ENCODE measurements around the gene ERLEC1.

ERLEC1 gene

DNA sequence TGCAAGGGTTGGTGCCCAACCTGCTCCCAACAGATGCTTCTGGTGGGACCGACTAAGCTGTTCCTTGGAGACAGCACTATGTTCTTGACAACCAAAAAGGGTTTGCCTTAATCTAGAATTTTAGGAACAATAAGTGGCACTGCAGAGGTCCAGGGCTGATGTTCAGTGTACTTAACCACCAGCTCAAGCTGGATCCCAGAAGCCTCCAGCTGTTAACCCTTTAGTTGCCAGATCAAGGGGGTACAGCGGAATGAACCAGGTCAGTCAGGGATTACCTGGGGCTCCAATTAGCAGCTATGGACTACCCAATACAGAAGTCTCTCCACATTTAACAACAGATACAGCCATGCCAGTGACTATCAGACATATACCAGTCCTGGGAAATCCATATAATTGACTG, 69.4 kb downstream of the ERLEC1 start:
- Histone ChIP-seq H2BK15ac (ENCODE audit: low read length) (no peak overlapping the region), H2BK5ac (ENCODE audit: low read length) (no peak overlapping the region), H2BK12ac (ENCODE audit: low read length) (no peak overlapping the region), H3K79me1 (ENCODE audit: low read depth, low read length) (no peaks in the 10 kb centered on the region), H3K4ac (ENCODE audit: low read length) (no peak overlapping the region), H3K9me3 (replicated peaks in 1 of 2; ENCODE audit: control insufficient read depth in 2 of 2, insufficient read depth in 1 of 2, low read depth in 1 of 2, low read length in 2 of 2) (no peaks in the 10 kb centered on the region), H3K36me3 (replicated peaks in 1 of 2; ENCODE audit: control insufficient read depth in 2 of 2, insufficient read depth in 2 of 2, low read length in 2 of 2) (peaks cover 13 to 54% of the 10 kb centered on the region in 2 donors), H2AFZ (ENCODE audit: low read length) (no peak overlapping the region), H3K9ac (ENCODE audit: low read depth, low read length, poor library complexity) (no peak overlapping the region), H3K4me2 (ENCODE audit: insufficient read depth, low read length, poor library complexity, severe bottlenecking) (no peak overlapping the region), H3K27ac (replicated peaks; ENCODE audit: low read length) (no peak overlapping the region), H3K27me3 (ENCODE audit: control insufficient read depth in 3 of 3, insufficient read depth in 3 of 3, low read depth in 1 of 3, low read length in 3 of 3) (no peaks in the 10 kb centered on the region), H3K4me3 (ENCODE audit: low read length in 2 of 2) (no peak overlapping the region), H2AK5ac (ENCODE audit: low read depth, low read length) (no peak overlapping the region), H3K14ac (ENCODE audit: low read length) (no peak overlapping the region), H4K8ac (ENCODE audit: low read depth, low read length) (no peak overlapping the region), H4K91ac (ENCODE audit: low read depth, low read length, poor library complexity) (no peak overlapping the region), H3K23ac (ENCODE audit: low read depth, low read length, poor library complexity) (no peak overlapping the region), H2BK120ac (ENCODE audit: low read depth, low read length) (no peak overlapping the region), H3K4me1 (ENCODE audit: control insufficient read depth in 2 of 2, insufficient read depth in 1 of 2, low read depth in 1 of 2, low read length in 2 of 2) (peaks cover 0 to 1% of the 10 kb centered on the region in 2 donors), H3K18ac (ENCODE audit: low read length) (no peak overlapping the region)
- WGBS, 2 donors (ENCODE audit: extremely low coverage in 2 of 2, insufficient read length in 2 of 2, insufficient replicate concordance in 1 of 2): no CpG with 5 or more reads among the region's 2 CpGs
- no peak for DNase-seq (ENCODE audit: low spot score)

- Histone ChIP-seq H2AFZ (ENCODE audit: low read length) (no peak within 1 kb of the TSS), H2BK120ac (ENCODE audit: low read depth, low read length) (no peak within 1 kb of the TSS), H3K4me2 (ENCODE audit: insufficient read depth, low read length, poor library complexity, severe bottlenecking) (peak within 1 kb of the TSS; percentile 33), H3K4ac (ENCODE audit: low read length) (no peak within 1 kb of the TSS), H3K4me1 (ENCODE audit: control insufficient read depth in 2 of 2, insufficient read depth in 1 of 2, low read depth in 1 of 2, low read length in 2 of 2) (peaks cover 0 to 1% of the 10 kb centered on the region in 2 donors), H3K27ac (replicated peaks; ENCODE audit: low read length) (no peak within 1 kb of the TSS), H2BK12ac (ENCODE audit: low read length) (no peak within 1 kb of the TSS), H2BK15ac (ENCODE audit: low read length) (no peak within 1 kb of the TSS), H3K27me3 (ENCODE audit: control insufficient read depth in 3 of 3, insufficient read depth in 3 of 3, low read depth in 1 of 3, low read length in 3 of 3) (no peaks in the 10 kb centered on the region), H2AK5ac (ENCODE audit: low read depth, low read length) (no peak within 1 kb of the TSS), H3K18ac (ENCODE audit: low read length) (peak within 1 kb of the TSS; percentile 38), H3K23ac (ENCODE audit: low read depth, low read length, poor library complexity) (no peak within 1 kb of the TSS), H3K14ac (ENCODE audit: low read length) (peak within 1 kb of the TSS; percentile 89), H3K9ac (ENCODE audit: low read depth, low read length, poor library complexity) (peak within 1 kb of the TSS; percentile 77), H3K4me3 (ENCODE audit: low read length in 2 of 2) (peak within 1 kb of the TSS in 1 of 2 donors; percentile 74), H3K9me3 (replicated peaks in 1 of 2; ENCODE audit: control insufficient read depth in 2 of 2, insufficient read depth in 1 of 2, low read depth in 1 of 2, low read length in 2 of 2) (no peaks in the 10 kb centered on the region), H4K8ac (ENCODE audit: low read depth, low read length) (no peak within 1 kb of the TSS), H3K79me1 (ENCODE audit: low read depth, low read length) (no peaks in the 10 kb centered on the region), H4K91ac (ENCODE audit: low read depth, low read length, poor library complexity) (no peak within 1 kb of the TSS), H3K36me3 (replicated peaks in 1 of 2; ENCODE audit: control insufficient read depth in 2 of 2, insufficient read depth in 2 of 2, low read length in 2 of 2) (peaks cover 5 to 64% of the 10 kb centered on the region in 2 donors), H2BK5ac (ENCODE audit: low read length) (no peak within 1 kb of the TSS)
- WGBS, 2 donors (ENCODE audit: extremely low coverage in 2 of 2, insufficient read length in 2 of 2, insufficient replicate concordance in 1 of 2): no CpG with 5 or more reads among the region's 72 CpGs
- DNase-seq (ENCODE audit: low spot score): peak; percentile 43
These were observed 72.7 kb downstream of the ERLEC1 start, which contains the start of gene GPR75 for GRCh38 chr2:53859206-53860181. Gene GPR75, minus strand, starts transcription at chr2:53859967. Its CDS starts 5,211 bp downstream, at chr2:53854756.

DNA sequence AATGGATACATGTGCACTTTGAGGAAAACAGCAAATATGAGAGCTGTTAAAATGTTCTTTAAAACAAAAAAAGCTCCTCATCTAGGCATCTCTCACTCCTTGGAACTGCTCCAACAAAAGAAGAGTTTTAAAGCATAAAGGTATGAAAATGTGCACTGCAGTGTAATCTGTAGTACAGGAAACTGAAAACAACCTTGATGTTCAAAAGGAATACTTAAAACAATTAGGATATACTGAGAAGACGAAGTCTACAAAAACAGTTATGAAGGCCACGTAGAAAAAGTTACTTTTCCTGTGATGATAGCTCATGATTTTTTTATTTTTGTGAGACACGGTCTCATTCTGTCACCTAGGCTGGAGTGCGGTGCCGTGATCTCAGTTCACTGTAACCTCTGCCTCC, 75.0 kb downstream of the ERLEC1 start:
- Histone ChIP-seq H3K14ac (ENCODE audit: low read length) (no peak overlapping the region), H3K36me3 (replicated peaks in 1 of 2; ENCODE audit: control insufficient read depth in 2 of 2, insufficient read depth in 2 of 2, low read length in 2 of 2) (peaks cover 9 to 78% of the 10 kb centered on the region in 2 donors), H3K4me3 (ENCODE audit: low read length in 2 of 2) (no peak overlapping the region), H2BK5ac (ENCODE audit: low read length) (no peak overlapping the region), H3K27me3 (ENCODE audit: control insufficient read depth in 3 of 3, insufficient read depth in 3 of 3, low read depth in 1 of 3, low read length in 3 of 3) (no peaks in the 10 kb centered on the region), H3K4me2 (ENCODE audit: insufficient read depth, low read length, poor library complexity, severe bottlenecking) (no peak overlapping the region), H3K18ac (ENCODE audit: low read length) (no peak overlapping the region), H4K91ac (ENCODE audit: low read depth, low read length, poor library complexity) (no peak overlapping the region), H4K8ac (ENCODE audit: low read depth, low read length) (no peak overlapping the region), H3K23ac (ENCODE audit: low read depth, low read length, poor library complexity) (no peak overlapping the region), H2BK15ac (ENCODE audit: low read length) (no peak overlapping the region), H2AFZ (ENCODE audit: low read length) (no peak overlapping the region), H3K27ac (replicated peaks; ENCODE audit: low read length) (no peak overlapping the region), H2BK12ac (ENCODE audit: low read length) (no peak overlapping the region), H3K9ac (ENCODE audit: low read depth, low read length, poor library complexity) (no peak overlapping the region), H2AK5ac (ENCODE audit: low read depth, low read length) (no peak overlapping the region), H3K9me3 (replicated peaks in 1 of 2; ENCODE audit: control insufficient read depth in 2 of 2, insufficient read depth in 1 of 2, low read depth in 1 of 2, low read length in 2 of 2) (no peaks in the 10 kb centered on the region), H3K4me1 (ENCODE audit: control insufficient read depth in 2 of 2, insufficient read depth in 1 of 2, low read depth in 1 of 2, low read length in 2 of 2) (no peaks in the 10 kb centered on the region), H2BK120ac (ENCODE audit: low read depth, low read length) (no peak overlapping the region), H3K79me1 (ENCODE audit: low read depth, low read length) (no peaks in the 10 kb centered on the region), H3K4ac (ENCODE audit: low read length) (no peak overlapping the region)
- DNase-seq (ENCODE audit: low spot score): no peak
- no CpG with 5 or more reads among the region's 5 CpGs for WGBS, 2 donors (ENCODE audit: extremely low coverage in 2 of 2, insufficient read length in 2 of 2, insufficient replicate concordance in 1 of 2)

DNA sequence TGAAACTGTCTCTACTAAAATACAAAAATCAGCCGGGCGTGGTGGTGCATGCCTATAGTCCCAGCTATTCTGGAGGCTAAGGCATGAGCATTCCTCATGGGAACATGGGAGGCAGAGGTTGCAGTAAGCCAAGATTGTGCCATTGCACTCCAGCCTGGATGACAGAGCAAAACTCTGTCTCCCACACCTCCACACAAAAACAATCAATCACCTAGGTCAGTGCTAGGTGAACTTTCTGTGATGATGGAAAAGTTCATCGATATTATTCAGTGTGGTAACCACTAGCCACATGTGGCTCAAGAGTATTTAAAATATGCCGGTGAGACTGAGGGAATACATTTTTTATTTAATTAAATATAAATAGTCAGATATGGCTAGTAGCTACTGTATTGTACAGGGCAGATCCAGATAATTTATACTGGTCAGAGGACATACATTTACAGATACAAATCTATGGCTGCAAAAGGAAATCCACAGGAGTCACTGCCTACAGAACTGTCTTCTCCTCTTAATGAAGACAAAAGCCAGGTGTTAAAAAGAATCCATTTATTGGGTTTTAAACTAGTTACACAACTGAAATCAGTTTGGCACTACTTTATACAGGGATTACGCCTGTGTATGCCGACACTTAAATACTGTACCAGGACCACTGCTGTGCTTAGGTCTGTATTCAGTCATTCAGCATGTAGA, 76.8 kb downstream of the ERLEC1 start:
- Histone ChIP-seq H2AFZ (ENCODE audit: low read length) (no peak overlapping the region), H3K4me2 (ENCODE audit: insufficient read depth, low read length, poor library complexity, severe bottlenecking) (no peak overlapping the region), H2BK12ac (ENCODE audit: low read length) (no peak overlapping the region), H3K18ac (ENCODE audit: low read length) (no peak overlapping the region), H4K91ac (ENCODE audit: low read depth, low read length, poor library complexity) (no peak overlapping the region), H3K36me3 (replicated peaks in 1 of 2; ENCODE audit: control insufficient read depth in 2 of 2, insufficient read depth in 2 of 2, low read length in 2 of 2) (peaks cover 7 to 89% of the 10 kb centered on the region in 2 donors), H2BK120ac (ENCODE audit: low read depth, low read length) (no peak overlapping the region), H3K79me1 (ENCODE audit: low read depth, low read length) (no peaks in the 10 kb centered on the region), H3K27me3 (ENCODE audit: control insufficient read depth in 3 of 3, insufficient read depth in 3 of 3, low read depth in 1 of 3, low read length in 3 of 3) (no peaks in the 10 kb centered on the region), H2BK15ac (ENCODE audit: low read length) (no peak overlapping the region), H3K4me1 (ENCODE audit: control insufficient read depth in 2 of 2, insufficient read depth in 1 of 2, low read depth in 1 of 2, low read length in 2 of 2) (no peaks in the 10 kb centered on the region), H3K4ac (ENCODE audit: low read length) (no peak overlapping the region), H3K4me3 (ENCODE audit: low read length in 2 of 2) (no peak overlapping the region), H3K9me3 (replicated peaks in 1 of 2; ENCODE audit: control insufficient read depth in 2 of 2, insufficient read depth in 1 of 2, low read depth in 1 of 2, low read length in 2 of 2) (no peaks in the 10 kb centered on the region), H4K8ac (ENCODE audit: low read depth, low read length) (no peak overlapping the region), H3K9ac (ENCODE audit: low read depth, low read length, poor library complexity) (no peak overlapping the region), H3K23ac (ENCODE audit: low read depth, low read length, poor library complexity) (no peak overlapping the region), H2AK5ac (ENCODE audit: low read depth, low read length) (no peak overlapping the region), H3K27ac (replicated peaks; ENCODE audit: low read length) (no peak overlapping the region), H2BK5ac (ENCODE audit: low read length) (no peak overlapping the region), H3K14ac (ENCODE audit: low read length) (no peak overlapping the region)
- no peak for DNase-seq (ENCODE audit: low spot score)
- no CpG with 5 or more reads among the region's 6 CpGs for WGBS, 2 donors (ENCODE audit: extremely low coverage in 2 of 2, insufficient read length in 2 of 2, insufficient replicate concordance in 1 of 2)

All from neuronal stem cell (in vitro differentiated cells).